MM.1S (cell line): ENCODE results near the gene KIAA0040.

Experiments used
- DNase-seq: peaks from one replicate; pipeline ENCODE4 v3.0.0-alpha.2; 2015
- H2AFZ ChIP-seq: fragments of 300-600 bp; sonication (generic); 2 replicates; pipeline ENCODE4 v1.6.0; 2016; ENCODE audit warnings: antibody characterized with exemption, low read length
- H3F3A ChIP-seq: fragments of 300-600 bp; sonication (generic); 2 replicates; pipeline ENCODE4 v1.6.1; 2016; ENCODE audit warnings: mild to moderate bottlenecking, antibody characterized with exemption, low read length, moderate library complexity, mixed read lengths; ENCODE audit not compliant: insufficient read depth
- H3K27ac ChIP-seq: fragments of 300-600 bp; sonication (generic); 2 replicates; pipeline ENCODE4 v1.5.1; 2016; ENCODE audit warnings: mild to moderate bottlenecking, low read length
- H3K27me3 ChIP-seq: fragments of 300-600 bp; sonication (generic); replicated peaks from 2 replicates; pipeline ENCODE4 v1.6.0; 2016; ENCODE audit warnings: low read length; ENCODE audit not compliant: insufficient read depth
- H3K36me3 ChIP-seq: fragments of 300-600 bp; sonication (generic); replicated peaks from 2 replicates; pipeline ENCODE4 v1.6.1; 2016; ENCODE audit warnings: mild to moderate bottlenecking, low read length, mixed read lengths; ENCODE audit not compliant: insufficient read depth
- H3K4me1 ChIP-seq: fragments of 300-600 bp; sonication (generic); 2 replicates; pipeline ENCODE4 v1.6.1; 2016; ENCODE audit warnings: low read length, mixed read lengths
- H3K4me2 ChIP-seq: fragments of 300-600 bp; sonication (generic); 2 replicates; pipeline ENCODE4 v1.6.0; 2016; ENCODE audit warnings: low read depth, low read length
- H3K4me3 ChIP-seq: fragments of 300-600 bp; sonication (generic); 2 replicates; pipeline ENCODE4 v1.5.1; 2016; ENCODE audit warnings: low read length, mixed read lengths
- H3K79me2 ChIP-seq: fragments of 300-600 bp; sonication (generic); 2 replicates; pipeline ENCODE4 v1.6.1; 2016; ENCODE audit warnings: mixed run types, low read length, mixed read lengths
- H3K9ac ChIP-seq: fragments of 300-600 bp; sonication (generic); 2 replicates; pipeline ENCODE4 v1.6.1; 2016; ENCODE audit warnings: low read length, mixed read lengths
- H3K9me2 ChIP-seq: fragments of 300-600 bp; sonication (generic); replicated peaks from 2 replicates; pipeline ENCODE4 v1.6.1; 2016; ENCODE audit warnings: mild to moderate bottlenecking, low read length, mixed read lengths; ENCODE audit not compliant: insufficient read depth
- H3K9me3 ChIP-seq: fragments of 300-600 bp; sonication (generic); replicated peaks from 2 replicates; pipeline ENCODE4 v1.6.1; 2016; ENCODE audit warnings: mild to moderate bottlenecking, low read length, mixed read lengths; ENCODE audit not compliant: insufficient read depth
- H4K20me1 ChIP-seq: fragments of 300-600 bp; sonication (generic); 2 replicates; pipeline ENCODE4 v1.6.1; 2016; ENCODE audit warnings: mild to moderate bottlenecking, low read length, moderate library complexity, mixed read lengths; ENCODE audit not compliant: insufficient read depth
- CTCF ChIP-seq: fragments of 300-600 bp; sonication (generic); IDR thresholded peaks from 2 replicates; pipeline ENCODE4 v1.5.1; 2016; ENCODE audit warnings: antibody characterized with exemption, low read length, mixed read lengths
- EZH2 ChIP-seq: fragments of 300-600 bp; sonication (generic); optimal IDR thresholded peaks from 2 replicates; pipeline ENCODE3; 2017; ENCODE audit warnings: low read depth, mild to moderate bottlenecking, antibody characterized with exemption, low read length, mixed read lengths
- EZH2phosphoT487 ChIP-seq: fragments of 300-600 bp; sonication (generic); IDR thresholded peaks from 2 replicates; pipeline ENCODE4 v1.6.1; 2018; ENCODE audit warnings: antibody characterized with exemption, low read length

The KIAA0040 gene

GRCh38 chr1:175166746-175167145 lies 25.8 kb downstream of the KIAA0040 start:
- H3K9me3 ChIP-seq = no peaks in the 10 kb centered on the region
- peaks cover 68% of the 10 kb centered on the region for H3K79me2 ChIP-seq
- H3K9me2 ChIP-seq = no peaks in the 10 kb centered on the region
- H3K27me3 ChIP-seq = no peaks in the 10 kb centered on the region
- no peaks in the 10 kb centered on the region for H3K4me1 ChIP-seq
- no peak overlapping the region for H3K27ac ChIP-seq
- no peak overlapping the region for H3K4me3 ChIP-seq
- H3K4me2 ChIP-seq = no peak overlapping the region
- TF ChIP-seq EZH2phosphoT487 = no peak
- H3F3A ChIP-seq = no peaks in the 10 kb centered on the region
- no peak for DNase-seq
- H3K36me3 ChIP-seq = peaks cover 21% of the 10 kb centered on the region
- no peak overlapping the region for H2AFZ ChIP-seq
- H4K20me1 ChIP-seq = 0 out of 2 replicates have a peak, but pooled peaks cover 6% of the 10 kb centered on the region
- no peak overlapping the region for H3K9ac ChIP-seq

GRCh38 chr1:175164751-175165150 lies 27.8 kb downstream of the KIAA0040 start:
- Histone ChIP-seq H3K4me1 (no peaks in the 10 kb centered on the region), H3F3A (no peaks in the 10 kb centered on the region), H4K20me1 (0 out of 2 replicates have a peak, but pooled peaks cover 6% of the 10 kb centered on the region), H3K9me3 (no peaks in the 10 kb centered on the region), H2AFZ (no peak overlapping the region), H3K27ac (no peak overlapping the region), H3K36me3 (peaks cover 29% of the 10 kb centered on the region), H3K9ac (no peak overlapping the region), H3K27me3 (no peaks in the 10 kb centered on the region), H3K9me2 (no peaks in the 10 kb centered on the region), H3K4me2 (no peak overlapping the region), H3K79me2 (peaks cover 48% of the 10 kb centered on the region), H3K4me3 (no peak overlapping the region)
- no peak for DNase-seq
- TF ChIP-seq EZH2phosphoT487 (no peak), CTCF (no peak), EZH2 (no peak)

- Histone ChIP-seq H3K9me3 (no peaks in the 10 kb centered on the region), H2AFZ (no peak overlapping the region), H3F3A (no peaks in the 10 kb centered on the region), H3K4me3 (no peak overlapping the region), H3K36me3 (peaks cover 36% of the 10 kb centered on the region), H3K27ac (no peak overlapping the region), H3K27me3 (no peaks in the 10 kb centered on the region), H3K79me2 (peaks cover 37% of the 10 kb centered on the region), H3K9me2 (no peaks in the 10 kb centered on the region), H4K20me1 (0 out of 2 replicates have a peak, but pooled peaks cover 4% of the 10 kb centered on the region), H3K4me1 (no peaks in the 10 kb centered on the region), H3K9ac (no peak overlapping the region), H3K4me2 (no peak overlapping the region)
- no peak for DNase-seq
- no peak for TF ChIP-seq CTCF
- no peak for TF ChIP-seq EZH2phosphoT487
- TF ChIP-seq EZH2 = no peak
Observed at GRCh38 chr1:175163702-175164101, 28.9 kb downstream of the KIAA0040 start.

- Histone ChIP-seq H4K20me1 (no peaks in the 10 kb centered on the region), H3K36me3 (peaks cover 36% of the 10 kb centered on the region), H3F3A (no peaks in the 10 kb centered on the region), H3K79me2 (peaks cover 30% of the 10 kb centered on the region), H3K9me3 (no peaks in the 10 kb centered on the region), H3K9ac (no peak overlapping the region), H3K4me1 (no peaks in the 10 kb centered on the region), H3K27me3 (no peaks in the 10 kb centered on the region), H3K27ac (no peak overlapping the region), H2AFZ (no peak overlapping the region), H3K4me3 (no peak overlapping the region), H3K9me2 (no peaks in the 10 kb centered on the region), H3K4me2 (no peak overlapping the region)
- TF ChIP-seq EZH2 (no peak), EZH2phosphoT487 (no peak), CTCF (no peak)
- no peak for DNase-seq
Observed at GRCh38 chr1:175162955-175163354, 29.6 kb downstream of the KIAA0040 start.
